ENCODE results near the gene C3orf62. TPM values are rescaled to one million over a fixed set of nuclear protein-coding genes. Genes with fewer than 3 reads are reported as not detected.

The C3orf62 gene
- total and polyA plus RNA-seq, 9 of the 15 experiments (the other 6 are each of a cell fraction or from before 2014, with no cell fraction given) = 1.3 to 5.7 (median 3.4) TPM

- in situ Hi-C loops (cut with MboI) = no loop called here
- Histone ChIP-seq H2AFZ (ENCODE audit: low read depth, low read length) (no peak overlapping the region), H3K9ac (ENCODE audit: insufficient read depth in 1 of 2, low read depth in 2 of 2, low read length in 2 of 2) (no peak overlapping the region), H3K27me3 (ENCODE audit: control insufficient read depth in 2 of 2, insufficient read depth in 2 of 2, low read length in 2 of 2) (no peaks in the 10 kb centered on the region), H3K9me3 (replicated peaks; ENCODE audit: control insufficient read depth, insufficient read depth, low read depth, low read length) (no peaks in the 10 kb centered on the region), H3K79me2 (ENCODE audit: control insufficient read depth, insufficient read depth, low read length) (no peaks in the 10 kb centered on the region), H3K9me1 (ENCODE audit: control insufficient read depth, insufficient read depth, low read length) (no peaks in the 10 kb centered on the region), H3K36me3 (ENCODE audit: control insufficient read depth, insufficient read depth, low read length) (peaks cover 42% of the 10 kb centered on the region; the same call in 2 of the 3 replicates), H3K4me3 (no peak overlapping the region), H3K4me1 (replicated peaks in 1 of 2; ENCODE audit: control insufficient read depth in 2 of 2, insufficient read depth in 2 of 2, low read length in 2 of 2) (no peaks in the 10 kb centered on the region; a peak in 1 of 5 replicates), H4K20me1 (replicated peaks; ENCODE audit: control insufficient read depth, insufficient read depth, low read length) (no peaks in the 10 kb centered on the region), H3K4me2 (ENCODE audit: insufficient read depth, low read length) (no peak overlapping the region), H3K27ac (ENCODE audit: extremely low read depth, low read depth, low read length) (no peak overlapping the region)
- ATAC-seq (no peak), FAIRE-seq (no peak), DNase-seq (ENCODE audit: extremely low read depth in 1 of 4, low spot score in 3 of 4) (no peak)
- TF ChIP-seq THRAP3 (IDR thresholded peaks at IDR 0.05; ENCODE audit: borderline replicate concordance) = no peak
- intact Hi-C loops (cut with micrococcal nuclease) = no loop called here
- 99% methylated on average over 14 of the region's 16 CpGs for WGBS (ENCODE audit: insufficient coverage, low coverage, missing lambda C conversion rate)
- ChIA-PET CTCF (ENCODE audit: low intra/inter-chr PET ratio) (no interaction called here), POLR2A (interaction anchor here (0.7 to 1.5 kb wide), 2 partner anchors 10 to 134 kb away, joined by 3 to 4 read pairs; no protein-coding TSS in a partner anchor)
- no TSS peak for BruUV-seq (replicated peaks)
Observed at GRCh38 chr3:49316696-49317457, 39.8 kb upstream of the C3orf62 start.

- BruUV-seq (replicated peaks) = no TSS peak
Observed at GRCh38 chr3:49313896-49314688, 37.1 kb upstream of the C3orf62 start.

More at GRCh38 chr3:49313896-49314688, 37.1 kb upstream of the C3orf62 start:
- Histone ChIP-seq H3K9me1 (ENCODE audit: control insufficient read depth, insufficient read depth, low read length) (no peaks in the 10 kb centered on the region), H3K9ac (ENCODE audit: insufficient read depth in 1 of 2, low read depth in 2 of 2, low read length in 2 of 2) (no peak overlapping the region), H3K4me1 (replicated peaks in 1 of 2; ENCODE audit: control insufficient read depth in 2 of 2, insufficient read depth in 2 of 2, low read length in 2 of 2) (no peaks in the 10 kb centered on the region; a peak in 1 of 5 replicates), H3K4me3 (no peak overlapping the region), H3K27ac (ENCODE audit: extremely low read depth, low read depth, low read length) (no peak overlapping the region), H3K79me2 (ENCODE audit: control insufficient read depth, insufficient read depth, low read length) (no peaks in the 10 kb centered on the region), H2AFZ (ENCODE audit: low read depth, low read length) (no peak overlapping the region), H3K9me3 (replicated peaks; ENCODE audit: control insufficient read depth, insufficient read depth, low read depth, low read length) (no peaks in the 10 kb centered on the region), H3K36me3 (ENCODE audit: control insufficient read depth, insufficient read depth, low read length) (peaks cover 47% of the 10 kb centered on the region; the same call in 2 of the 3 replicates), H4K20me1 (replicated peaks; ENCODE audit: control insufficient read depth, insufficient read depth, low read length) (no peaks in the 10 kb centered on the region), H3K4me2 (ENCODE audit: insufficient read depth, low read length) (no peak overlapping the region), H3K27me3 (ENCODE audit: control insufficient read depth in 2 of 2, insufficient read depth in 2 of 2, low read length in 2 of 2) (no peaks in the 10 kb centered on the region)
- TF ChIP-seq CREBBP (IDR thresholded peaks at IDR 0.05; ENCODE audit: low read depth, low read length) = no peak
- TF ChIP-seq STAG1 (CRISPR knock-in tag; IDR thresholded peaks at IDR 0.05; ENCODE audit: borderline replicate concordance) = no peak
- no peak for TF ChIP-seq ARID3B (CRISPR knock-in tag; IDR thresholded peaks at IDR 0.05; ENCODE audit: borderline replicate concordance)
- no peak for TF ChIP-seq HMG20B (CRISPR knock-in tag; IDR thresholded peaks at IDR 0.05)
- TF ChIP-seq ZNF212 (CRISPR knock-in tag; IDR thresholded peaks at IDR 0.05) = no peak
- TF ChIP-seq ZNF778 (CRISPR knock-in tag; IDR thresholded peaks at IDR 0.05) = no peak
- TF ChIP-seq ZNF280A (IDR thresholded peaks at IDR 0.05; ENCODE audit: low read depth, partially characterized antibody) = no peak
- no peak for TF ChIP-seq ILK (tag; IDR thresholded peaks at IDR 0.05; ENCODE audit: borderline replicate concordance, low read depth)
- TF ChIP-seq KAT8 (IDR thresholded peaks at IDR 0.05; ENCODE audit: low read depth) = no peak
- 100% methylated on average over 1 of the region's 1 CpG for WGBS (ENCODE audit: insufficient coverage, low coverage, missing lambda C conversion rate)
- intact Hi-C loops (cut with micrococcal nuclease) = no loop called here
- ATAC-seq (no peak), DNase-seq (ENCODE audit: extremely low read depth in 1 of 4, low spot score in 3 of 4) (no peak), FAIRE-seq (no peak)
- in situ Hi-C loops (cut with MboI) = no loop called here
- POLR2A ChIA-PET = interaction anchor here (0.7 kb wide), 1 partner anchor 11 kb away, joined by 3 read pairs; no protein-coding TSS in a partner anchor
- CTCF ChIA-PET (ENCODE audit: low intra/inter-chr PET ratio) = no interaction called here
